BLaER1 treated with 17β-estradiol and CSF1 and Interleukin-3, amounts not matched to agents 10 nM and 100 nM (cell line): Measurements from ENCODE around the gene KRT74.
A peak's percentile ranks its signal among the peaks of the same experiment; 100 is the strongest.

Experiments
- H3K27ac ChIP-seq, 11 experiments: shearing (Covaris generic); formaldehyde crosslinking; 2 replicates each; pipeline ENCODE4 v1.8.1; 2022
- H3K27me3 ChIP-seq, 11 experiments: shearing (Covaris generic); formaldehyde crosslinking; 2 replicates each; pipeline ENCODE4 v1.8.1; 2022
- H3K36me3 ChIP-seq, 11 experiments: shearing (Covaris generic); formaldehyde crosslinking; 2 replicates each; pipeline ENCODE4 v1.8.1; 2022
- H3K4me1 ChIP-seq, 10 experiments: shearing (Covaris generic); formaldehyde crosslinking; 2 replicates each; pipeline ENCODE4 v1.8.1; 2022
- H3K4me2 ChIP-seq, 11 experiments: shearing (Covaris generic); formaldehyde crosslinking; 2 replicates each; pipeline ENCODE4 v1.8.1; 2022
- H3K4me3 ChIP-seq, 10 experiments: shearing (Covaris generic); formaldehyde crosslinking; 2 replicates each; pipeline ENCODE4 v1.8.1; 2022
- H3K9ac ChIP-seq, 11 experiments: shearing (Covaris generic); formaldehyde crosslinking; 2 replicates each; pipeline ENCODE4 v1.8.1; 2022
- H3K9me3 ChIP-seq, 11 experiments: shearing (Covaris generic); formaldehyde crosslinking; replicated peaks in 1 of 11; 2 replicates each; pipeline ENCODE4 v1.8.1; 2022
- H4K20me1 ChIP-seq, 11 experiments: shearing (Covaris generic); formaldehyde crosslinking; 2 replicates each; pipeline ENCODE4 v1.8.1; 2022
- Cebpa-rat ChIP-seq, 11 experiments: shearing (Covaris generic); IDR thresholded peaks; 2 replicates each; pipeline ENCODE4 v1.8.1; 2022

The KRT74 gene

GRCh38 chr12:52570511-52570910 is 3.1 kb downstream of the KRT74 start:
- H3K27me3 ChIP-seq, result no peaks in the 10 kb centered on the region
- no peak overlapping the region for H3K9ac ChIP-seq
- peaks cover 5 to 17% (median 8%) of the 10 kb centered on the region in 10 experiments; a peak in 18 of 20 replicates for H3K4me1 ChIP-seq

GRCh38 chr12:52568111-52568510 is 5.5 kb downstream of the KRT74 start:
- Histone ChIP-seq H3K27me3 (no peaks in the 10 kb centered on the region), H3K36me3 (no peaks in the 10 kb centered on the region), H3K9me3 (no peaks in the 10 kb centered on the region), H4K20me1 (no peaks in the 10 kb centered on the region), H3K4me1 (peaks cover 0 to 7% (median 0%) of the 10 kb centered on the region in 10 experiments; a peak in 4 of 20 replicates), H3K9ac (no peak overlapping the region), H3K4me2 (no peak overlapping the region), H3K4me3 (no peak overlapping the region), H3K27ac (no peak overlapping the region)
- TF ChIP-seq Cebpa-rat (IDR thresholded peaks at IDR 0.05), result no peak

More at GRCh38 chr12:52570511-52570910, 3.1 kb downstream of the KRT74 start:
- no peaks in the 10 kb centered on the region for H4K20me1 ChIP-seq
- no peaks in the 10 kb centered on the region for H3K9me3 ChIP-seq
- TF ChIP-seq Cebpa-rat (IDR thresholded peaks at IDR 0.05), result no peak
- no peak overlapping the region for H3K4me2 ChIP-seq
- H3K36me3 ChIP-seq, result no peaks in the 10 kb centered on the region
- H3K4me3 ChIP-seq, result no peak overlapping the region
- no peak overlapping the region for H3K27ac ChIP-seq

- TF ChIP-seq Cebpa-rat (IDR thresholded peaks at IDR 0.05), result no peak
- H3K27ac ChIP-seq, result no peak overlapping the region
- no peaks in the 10 kb centered on the region for H3K9me3 ChIP-seq
- no peak overlapping the region for H3K4me3 ChIP-seq
- peak overlapping the region in 1 of 11 experiments; percentile 2; a peak in 1 of 22 replicates for H3K4me2 ChIP-seq
- no peaks in the 10 kb centered on the region for H3K36me3 ChIP-seq
- H3K4me1 ChIP-seq, result peaks cover 0 to 7% (median 0%) of the 10 kb centered on the region in 10 experiments; a peak in 4 of 20 replicates
- no peaks in the 10 kb centered on the region; a peak in 1 of 22 replicates for H3K27me3 ChIP-seq
- no peaks in the 10 kb centered on the region for H4K20me1 ChIP-seq
- no peak overlapping the region for H3K9ac ChIP-seq
These were observed 6.8 kb downstream of the KRT74 start for GRCh38 chr12:52566847-52567291.

- Histone ChIP-seq H3K27me3 (no peaks in the 10 kb centered on the region; a peak in 1 of 22 replicates), H4K20me1 (no peaks in the 10 kb centered on the region), H3K4me3 (no peak overlapping the region), H3K4me2 (no peak overlapping the region), H3K36me3 (no peaks in the 10 kb centered on the region), H3K9ac (no peak overlapping the region), H3K9me3 (no peaks in the 10 kb centered on the region), H3K4me1 (peaks cover 0 to 7% (median 0%) of the 10 kb centered on the region in 10 experiments; a peak in 4 of 20 replicates), H3K27ac (no peak overlapping the region)
- no peak for TF ChIP-seq Cebpa-rat (IDR thresholded peaks at IDR 0.05)
These were observed 9.1 kb downstream of the KRT74 start for GRCh38 chr12:52564582-52564981.

- no peak for TF ChIP-seq Cebpa-rat (IDR thresholded peaks at IDR 0.05)
These were observed 11.7 kb downstream of the KRT74 start for GRCh38 chr12:52561880-52562449.

GRCh38 chr12:52559979-52560378 is 13.7 kb downstream of the KRT74 start:
- no peak overlapping the region for H3K9ac ChIP-seq
- no peak overlapping the region for H3K27ac ChIP-seq
- H3K27me3 ChIP-seq, result no peaks in the 10 kb centered on the region; a peak in 1 of 22 replicates
- H4K20me1 ChIP-seq, result no peaks in the 10 kb centered on the region
- H3K36me3 ChIP-seq, result no peaks in the 10 kb centered on the region
- H3K9me3 ChIP-seq, result no peaks in the 10 kb centered on the region
- no peak overlapping the region for H3K4me3 ChIP-seq
- H3K4me1 ChIP-seq, result no peaks in the 10 kb centered on the region
- H3K4me2 ChIP-seq, result no peak overlapping the region
- no peak for TF ChIP-seq Cebpa-rat (IDR thresholded peaks at IDR 0.05)

More at GRCh38 chr12:52561880-52562449, 11.7 kb downstream of the KRT74 start:
- Histone ChIP-seq H3K27me3 (no peaks in the 10 kb centered on the region; a peak in 1 of 22 replicates), H3K4me2 (no peak overlapping the region), H3K9ac (no peak overlapping the region), H3K9me3 (no peaks in the 10 kb centered on the region), H3K36me3 (no peaks in the 10 kb centered on the region), H4K20me1 (no peaks in the 10 kb centered on the region), H3K4me3 (no peak overlapping the region), H3K4me1 (peaks cover 0 to 2% (median 0%) of the 10 kb centered on the region in 10 experiments; a peak in 3 of 20 replicates), H3K27ac (no peak overlapping the region)

GRCh38 chr12:52558781-52559445 is 14.7 kb downstream of the KRT74 start:
- no peak for TF ChIP-seq Cebpa-rat (IDR thresholded peaks at IDR 0.05)
- H3K4me2 ChIP-seq, result no peak overlapping the region
- no peaks in the 10 kb centered on the region; a peak in 1 of 22 replicates for H3K27me3 ChIP-seq
- no peak overlapping the region for H3K4me3 ChIP-seq
- H4K20me1 ChIP-seq, result no peaks in the 10 kb centered on the region
- H3K27ac ChIP-seq, result no peak overlapping the region
- no peaks in the 10 kb centered on the region for H3K9me3 ChIP-seq
- H3K9ac ChIP-seq, result no peak overlapping the region
- H3K36me3 ChIP-seq, result no peaks in the 10 kb centered on the region
- H3K4me1 ChIP-seq, result no peaks in the 10 kb centered on the region

- Histone ChIP-seq H3K9ac (no peak overlapping the region), H3K4me1 (no peaks in the 10 kb centered on the region), H3K4me3 (no peak overlapping the region), H3K4me2 (no peak overlapping the region), H4K20me1 (no peaks in the 10 kb centered on the region), H3K27ac (no peak overlapping the region), H3K27me3 (no peaks in the 10 kb centered on the region; a peak in 1 of 22 replicates), H3K9me3 (no peaks in the 10 kb centered on the region), H3K36me3 (no peaks in the 10 kb centered on the region)
- TF ChIP-seq Cebpa-rat (IDR thresholded peaks at IDR 0.05), result no peak
These were observed 16.2 kb downstream of the KRT74 start for GRCh38 chr12:52557476-52557875.

GRCh38 chr12:52555577-52555976 is 18.1 kb downstream of the KRT74 start:
- no peaks in the 10 kb centered on the region for H3K4me1 ChIP-seq
- no peaks in the 10 kb centered on the region for H4K20me1 ChIP-seq
- H3K27ac ChIP-seq, result no peak overlapping the region
- H3K9me3 ChIP-seq, result no peaks in the 10 kb centered on the region
- H3K9ac ChIP-seq, result no peak overlapping the region
- H3K36me3 ChIP-seq, result no peaks in the 10 kb centered on the region
- no peak for TF ChIP-seq Cebpa-rat (IDR thresholded peaks at IDR 0.05)
- no peak overlapping the region for H3K4me2 ChIP-seq
- no peak overlapping the region for H3K4me3 ChIP-seq
- H3K27me3 ChIP-seq, result no peaks in the 10 kb centered on the region
